Liver (tissue), 3 donors: ENCODE data around the gene PARD3B.

ENCODE experiments used
- EGR1 ChIP-seq, 2 donors: IDR thresholded peaks; 2 replicates each; pipeline ENCODE4 v1.6.1; 2016 to 2018; ENCODE audit warnings: antibody characterized with exemption in 2 of 2, low read depth in 2 of 2
- GABPA ChIP-seq, 2 donors: IDR thresholded peaks in 1 of 2; conservative IDR thresholded peaks in 1 of 2; 2 replicates each; pipeline ENCODE4 v1.6.1; 2016; ENCODE audit warnings: antibody characterized with exemption in 2 of 2, mild to moderate bottlenecking in 1 of 2, moderate library complexity in 1 of 2
- HNF4G ChIP-seq: IDR thresholded peaks from 2 replicates; pipeline ENCODE4 v1.6.1; 2016; ENCODE audit warnings: antibody characterized with exemption
- SP1 ChIP-seq: IDR thresholded peaks from 2 replicates; pipeline ENCODE4 v1.6.1; 2018; ENCODE audit warnings: antibody characterized with exemption, mild to moderate bottlenecking
- YY1 ChIP-seq: IDR thresholded peaks from 2 replicates; pipeline ENCODE4 v1.6.1; 2016; ENCODE audit warnings: antibody characterized with exemption, mild to moderate bottlenecking
- TF ChIP-seq, protein P1 (sequence below): IDR thresholded peaks from 2 replicates; pipeline ENCODE4 v1.6.1; 2016; ENCODE audit warnings: antibody characterized with exemption
- TF ChIP-seq, protein P2 (sequence below): IDR thresholded peaks from 2 replicates; pipeline ENCODE4 v1.6.1; 2016; ENCODE audit warnings: antibody characterized with exemption, mild to moderate bottlenecking
- TF ChIP-seq, protein P3 (sequence below): fragments of 150-350 bp; IDR thresholded peaks from 2 replicates; pipeline ENCODE4 v1.5.1; 2017; ENCODE audit warnings: improper control_type of control experiment, low read depth, low read length; ENCODE audit not compliant: missing input control
- TF ChIP-seq, protein P4 (sequence below): IDR thresholded peaks from 2 replicates; pipeline ENCODE4 v1.6.1; 2016; ENCODE audit warnings: antibody characterized with exemption
- donor health status: healthy.
- donor health status: healthy.

DNA sequence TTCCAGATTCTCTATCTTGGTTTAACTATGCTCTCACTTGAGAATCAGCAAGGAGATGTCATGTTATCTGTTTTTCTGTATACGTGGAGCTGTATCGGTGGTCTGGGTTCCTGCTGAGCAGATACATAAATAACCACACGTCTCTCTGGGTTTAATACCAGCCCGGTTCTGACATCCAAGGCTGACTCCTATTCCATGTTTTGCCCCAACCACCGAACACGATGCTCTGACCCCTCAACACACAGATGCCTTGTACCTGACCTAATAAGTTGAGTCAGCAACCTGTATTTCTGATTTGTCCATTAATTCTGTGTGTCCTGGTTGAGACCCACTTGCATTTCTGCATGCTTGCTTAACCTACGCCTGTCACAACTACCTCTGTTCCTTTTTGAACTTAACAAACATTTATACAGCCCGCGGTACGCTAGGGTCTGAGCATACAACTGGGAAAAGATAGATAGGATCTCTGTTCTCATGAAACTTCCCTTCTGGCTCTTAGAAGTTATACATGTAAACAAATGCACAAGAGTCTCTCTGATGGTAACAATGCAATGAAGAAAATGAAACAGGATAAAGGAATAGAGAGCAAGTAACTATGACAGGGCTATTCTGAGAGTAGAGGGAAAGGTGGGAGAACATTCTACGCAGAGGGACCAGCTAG, 480.4 kb downstream of the PARD3B start:
- TF ChIP-seq EGR1 (IDR thresholded peaks at IDR 0.05; ENCODE audit: low read depth in 2 of 2) (no peak), GABPA (IDR thresholded peaks at IDR 0.05 in 1 of 2, conservative IDR thresholded peaks at IDR 0.05 in 1 of 2) (no peak), YY1 (no peak), HNF4G (no peak), SP1 (no peak)
- TF ChIP-seq, protein P1, sequence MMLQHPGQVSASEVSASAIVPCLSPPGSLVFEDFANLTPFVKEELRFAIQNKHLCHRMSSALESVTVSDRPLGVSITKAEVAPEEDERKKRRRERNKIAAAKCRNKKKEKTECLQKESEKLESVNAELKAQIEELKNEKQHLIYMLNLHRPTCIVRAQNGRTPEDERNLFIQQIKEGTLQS = no peak
- TF ChIP-seq, protein P2, sequence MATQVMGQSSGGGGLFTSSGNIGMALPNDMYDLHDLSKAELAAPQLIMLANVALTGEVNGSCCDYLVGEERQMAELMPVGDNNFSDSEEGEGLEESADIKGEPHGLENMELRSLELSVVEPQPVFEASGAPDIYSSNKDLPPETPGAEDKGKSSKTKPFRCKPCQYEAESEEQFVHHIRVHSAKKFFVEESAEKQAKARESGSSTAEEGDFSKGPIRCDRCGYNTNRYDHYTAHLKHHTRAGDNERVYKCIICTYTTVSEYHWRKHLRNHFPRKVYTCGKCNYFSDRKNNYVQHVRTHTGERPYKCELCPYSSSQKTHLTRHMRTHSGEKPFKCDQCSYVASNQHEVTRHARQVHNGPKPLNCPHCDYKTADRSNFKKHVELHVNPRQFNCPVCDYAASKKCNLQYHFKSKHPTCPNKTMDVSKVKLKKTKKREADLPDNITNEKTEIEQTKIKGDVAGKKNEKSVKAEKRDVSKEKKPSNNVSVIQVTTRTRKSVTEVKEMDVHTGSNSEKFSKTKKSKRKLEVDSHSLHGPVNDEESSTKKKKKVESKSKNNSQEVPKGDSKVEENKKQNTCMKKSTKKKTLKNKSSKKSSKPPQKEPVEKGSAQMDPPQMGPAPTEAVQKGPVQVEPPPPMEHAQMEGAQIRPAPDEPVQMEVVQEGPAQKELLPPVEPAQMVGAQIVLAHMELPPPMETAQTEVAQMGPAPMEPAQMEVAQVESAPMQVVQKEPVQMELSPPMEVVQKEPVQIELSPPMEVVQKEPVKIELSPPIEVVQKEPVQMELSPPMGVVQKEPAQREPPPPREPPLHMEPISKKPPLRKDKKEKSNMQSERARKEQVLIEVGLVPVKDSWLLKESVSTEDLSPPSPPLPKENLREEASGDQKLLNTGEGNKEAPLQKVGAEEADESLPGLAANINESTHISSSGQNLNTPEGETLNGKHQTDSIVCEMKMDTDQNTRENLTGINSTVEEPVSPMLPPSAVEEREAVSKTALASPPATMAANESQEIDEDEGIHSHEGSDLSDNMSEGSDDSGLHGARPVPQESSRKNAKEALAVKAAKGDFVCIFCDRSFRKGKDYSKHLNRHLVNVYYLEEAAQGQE = no peak
- TF ChIP-seq, protein P3, sequence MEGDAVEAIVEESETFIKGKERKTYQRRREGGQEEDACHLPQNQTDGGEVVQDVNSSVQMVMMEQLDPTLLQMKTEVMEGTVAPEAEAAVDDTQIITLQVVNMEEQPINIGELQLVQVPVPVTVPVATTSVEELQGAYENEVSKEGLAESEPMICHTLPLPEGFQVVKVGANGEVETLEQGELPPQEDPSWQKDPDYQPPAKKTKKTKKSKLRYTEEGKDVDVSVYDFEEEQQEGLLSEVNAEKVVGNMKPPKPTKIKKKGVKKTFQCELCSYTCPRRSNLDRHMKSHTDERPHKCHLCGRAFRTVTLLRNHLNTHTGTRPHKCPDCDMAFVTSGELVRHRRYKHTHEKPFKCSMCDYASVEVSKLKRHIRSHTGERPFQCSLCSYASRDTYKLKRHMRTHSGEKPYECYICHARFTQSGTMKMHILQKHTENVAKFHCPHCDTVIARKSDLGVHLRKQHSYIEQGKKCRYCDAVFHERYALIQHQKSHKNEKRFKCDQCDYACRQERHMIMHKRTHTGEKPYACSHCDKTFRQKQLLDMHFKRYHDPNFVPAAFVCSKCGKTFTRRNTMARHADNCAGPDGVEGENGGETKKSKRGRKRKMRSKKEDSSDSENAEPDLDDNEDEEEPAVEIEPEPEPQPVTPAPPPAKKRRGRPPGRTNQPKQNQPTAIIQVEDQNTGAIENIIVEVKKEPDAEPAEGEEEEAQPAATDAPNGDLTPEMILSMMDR = no peak
- TF ChIP-seq, protein P4, sequence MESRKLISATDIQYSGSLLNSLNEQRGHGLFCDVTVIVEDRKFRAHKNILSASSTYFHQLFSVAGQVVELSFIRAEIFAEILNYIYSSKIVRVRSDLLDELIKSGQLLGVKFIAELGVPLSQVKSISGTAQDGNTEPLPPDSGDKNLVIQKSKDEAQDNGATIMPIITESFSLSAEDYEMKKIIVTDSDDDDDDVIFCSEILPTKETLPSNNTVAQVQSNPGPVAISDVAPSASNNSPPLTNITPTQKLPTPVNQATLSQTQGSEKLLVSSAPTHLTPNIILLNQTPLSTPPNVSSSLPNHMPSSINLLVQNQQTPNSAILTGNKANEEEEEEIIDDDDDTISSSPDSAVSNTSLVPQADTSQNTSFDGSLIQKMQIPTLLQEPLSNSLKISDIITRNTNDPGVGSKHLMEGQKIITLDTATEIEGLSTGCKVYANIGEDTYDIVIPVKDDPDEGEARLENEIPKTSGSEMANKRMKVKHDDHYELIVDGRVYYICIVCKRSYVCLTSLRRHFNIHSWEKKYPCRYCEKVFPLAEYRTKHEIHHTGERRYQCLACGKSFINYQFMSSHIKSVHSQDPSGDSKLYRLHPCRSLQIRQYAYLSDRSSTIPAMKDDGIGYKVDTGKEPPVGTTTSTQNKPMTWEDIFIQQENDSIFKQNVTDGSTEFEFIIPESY = no peak
